HuH-7 (cell line): ENCODE results near the gene NYAP2.

Experiments used
- DNase-seq: peaks from one replicate; pipeline ENCODE4 v3.0.0; 2011; ENCODE audit warnings: low spot score

NYAP2 gene

DNA sequence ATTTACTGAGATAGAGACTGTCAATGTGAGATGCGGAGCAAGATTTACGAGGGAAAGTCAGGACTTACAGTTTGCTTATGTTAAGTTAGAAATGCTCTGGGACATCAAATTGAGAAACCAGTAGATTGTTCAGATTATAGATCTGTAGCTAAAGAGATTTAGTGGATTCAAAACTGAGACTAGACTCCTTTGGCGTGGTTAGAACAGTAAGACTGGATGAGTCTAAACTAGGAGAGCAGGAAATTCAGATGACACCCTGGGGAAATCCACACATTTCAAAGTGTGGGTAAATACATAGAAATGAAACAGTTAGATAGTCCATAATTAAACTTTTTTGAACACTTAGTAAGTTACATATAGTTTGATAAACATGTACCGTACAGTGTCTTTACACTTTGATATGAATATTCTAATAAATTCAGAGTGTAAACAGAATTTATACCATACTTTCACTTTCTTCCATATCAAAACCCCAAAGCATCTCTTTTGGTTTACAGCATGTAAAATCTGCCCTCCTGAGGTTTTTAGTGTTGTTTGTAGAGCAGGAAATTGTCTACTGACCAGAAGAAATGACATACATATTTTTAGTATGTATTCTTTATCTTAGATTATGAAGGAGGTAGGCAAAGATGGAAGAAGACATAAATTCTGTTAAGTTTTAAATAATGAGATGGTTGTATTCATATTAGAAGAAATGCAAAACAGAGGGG lies 231.5 kb downstream of the NYAP2 start:
- no peak for DNase-seq

DNA sequence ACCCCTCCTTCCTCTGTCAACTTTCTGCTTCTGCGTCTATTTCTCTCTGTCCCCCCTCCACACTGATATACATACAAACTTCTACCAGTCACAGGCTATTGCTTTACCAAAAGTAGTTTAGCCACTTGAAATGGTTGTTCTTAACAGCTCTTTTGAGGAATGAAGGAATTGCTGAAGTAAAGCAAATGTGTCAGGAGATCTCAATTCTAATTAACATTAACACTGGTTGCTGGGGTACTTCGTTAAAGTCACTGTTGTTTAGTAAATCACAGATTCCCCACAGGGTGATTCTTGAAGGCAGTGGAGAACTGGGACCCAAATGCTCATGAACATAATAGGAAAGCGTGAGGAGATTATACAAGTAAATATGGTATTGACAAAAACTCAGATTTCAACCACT lies 232.8 kb downstream of the NYAP2 start:
- no peak for DNase-seq

DNA sequence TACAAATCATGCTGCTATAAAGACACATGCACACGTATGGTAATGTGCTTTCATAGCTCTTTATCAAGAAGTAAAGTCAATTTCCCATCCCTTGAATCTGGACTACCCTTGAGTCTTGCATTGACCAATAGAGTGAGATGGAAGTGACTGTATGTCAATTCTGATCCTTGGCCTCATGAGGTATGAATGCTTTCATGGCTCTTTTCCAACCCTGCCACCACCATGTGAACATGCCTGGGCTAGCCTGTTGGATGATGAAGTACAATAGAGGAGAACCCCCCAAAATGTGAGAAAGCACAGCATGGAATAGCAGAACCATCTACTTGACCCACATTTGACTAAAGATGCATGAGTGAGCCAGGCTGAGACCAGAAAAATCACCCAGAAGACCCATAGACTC lies 237.0 kb downstream of the NYAP2 start:
- no peak for DNase-seq

DNA sequence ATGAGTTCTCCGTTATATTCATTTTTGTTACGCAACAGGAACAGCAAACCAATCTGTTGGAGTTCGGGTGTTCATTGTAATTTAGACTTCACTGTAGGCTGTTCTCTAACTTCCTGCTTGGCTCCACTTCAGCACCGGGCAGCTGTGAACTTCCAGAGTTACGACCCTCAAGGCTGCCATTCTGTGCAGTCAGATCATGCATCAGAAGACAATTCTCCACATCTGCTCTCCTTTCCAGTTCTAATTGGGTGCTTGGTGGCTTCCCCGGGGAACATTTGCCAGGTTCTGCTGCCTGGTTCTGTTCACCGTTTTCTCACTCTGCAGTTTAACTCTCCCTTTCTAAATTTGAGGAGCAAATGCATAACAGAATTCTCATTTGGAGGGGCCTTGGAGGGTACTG lies 237.7 kb downstream of the NYAP2 start:
- DNase-seq = no peak

DNA sequence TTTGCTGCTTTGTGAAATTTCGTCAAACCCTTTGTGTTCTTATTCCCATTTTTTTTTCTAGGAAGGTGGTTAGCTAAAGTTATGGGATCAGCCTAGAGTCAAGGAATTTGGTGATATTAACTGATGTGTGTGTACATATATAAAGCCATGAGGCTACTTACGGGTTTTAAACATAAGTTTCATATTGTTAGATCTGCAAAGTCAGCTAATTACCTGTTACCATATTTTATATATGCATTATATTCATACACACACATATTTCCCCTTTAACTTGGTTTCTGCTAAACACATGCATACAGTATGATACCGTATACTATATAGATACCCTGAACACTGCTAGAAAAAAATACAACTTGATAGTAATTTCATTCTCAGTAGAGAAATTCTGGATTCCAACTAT lies 241.0 kb downstream of the NYAP2 start:
- DNase-seq = no peak

DNA sequence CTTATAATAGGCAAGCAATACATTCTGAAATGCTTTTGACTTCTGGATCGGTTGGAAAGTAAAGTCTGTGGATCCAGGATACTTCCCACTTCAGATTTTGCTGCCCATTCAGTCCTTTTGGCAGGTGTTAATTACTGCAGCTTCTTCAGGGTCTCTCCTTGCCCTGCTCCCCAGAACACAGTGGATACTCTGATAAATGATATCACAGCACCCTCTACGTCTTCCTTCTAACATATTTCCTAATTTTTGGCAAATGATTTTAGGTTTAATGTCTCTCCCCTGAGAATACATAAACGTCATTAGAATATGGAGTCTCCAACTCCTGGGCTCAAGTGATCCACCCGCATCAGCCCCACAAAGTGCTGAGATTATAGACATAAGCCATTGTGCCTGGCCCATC lies 249.8 kb downstream of the NYAP2 start:
- DNase-seq = no peak

DNA sequence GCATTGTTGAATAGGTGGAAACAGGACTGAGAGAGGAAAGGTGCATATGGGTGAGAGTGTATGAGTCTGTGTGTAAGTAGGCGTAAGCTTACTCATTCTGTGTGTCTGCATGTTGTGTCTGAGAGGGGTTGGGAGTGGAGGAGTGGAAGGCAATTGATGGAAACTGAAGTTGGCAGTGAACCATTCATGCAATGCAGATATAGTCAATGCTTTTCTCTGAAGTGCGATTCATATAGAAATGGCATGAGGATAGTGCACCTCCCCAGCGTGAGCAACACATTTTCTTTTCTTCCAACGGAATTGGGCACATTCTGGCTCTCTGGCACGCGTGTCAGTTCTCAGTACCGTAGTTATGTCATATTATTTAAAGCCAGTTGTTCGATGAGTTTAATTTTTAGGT lies 250.5 kb downstream of the NYAP2 start:
- no peak for DNase-seq

DNA sequence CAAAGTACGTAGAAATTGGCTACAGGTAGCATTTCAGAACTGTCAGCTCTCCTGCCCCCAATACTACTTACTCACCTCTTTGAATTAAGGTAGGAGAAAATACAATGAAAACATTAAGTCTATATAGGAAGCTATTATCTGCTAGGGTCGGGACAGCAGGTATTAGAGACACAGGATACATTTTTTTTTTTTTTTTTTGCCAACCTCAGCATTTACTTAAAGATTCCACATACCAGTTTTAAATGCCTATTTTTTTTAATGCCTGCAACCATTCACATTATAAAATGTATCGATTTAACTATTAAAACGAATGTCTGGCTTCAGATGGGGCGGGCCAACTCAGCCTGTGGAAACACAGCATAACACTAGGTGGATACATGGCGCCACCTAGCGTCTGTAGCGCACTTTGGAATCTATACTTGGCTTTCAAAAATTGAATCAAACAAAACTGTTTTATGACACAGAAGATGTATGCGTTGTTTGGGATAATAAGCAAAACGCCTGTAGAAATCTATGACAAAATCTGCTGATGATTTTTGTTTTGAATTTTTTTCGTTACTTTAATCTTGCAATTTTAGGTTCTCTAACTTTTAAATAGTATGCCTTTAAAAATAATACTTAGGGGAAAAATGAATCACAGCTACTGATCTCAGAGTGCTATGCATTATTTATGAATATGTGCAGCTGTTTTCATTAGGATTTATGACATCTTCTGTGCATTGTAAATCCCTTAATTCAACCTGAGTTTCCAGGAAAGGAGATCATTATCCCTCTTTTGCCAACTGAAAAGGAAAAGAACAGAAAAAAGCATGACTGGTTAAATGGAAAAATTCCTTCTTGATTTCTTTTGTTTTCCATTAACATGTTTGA lies 261.0 kb downstream of the NYAP2 start:
- DNase-seq = peak; percentile 28

DNA sequence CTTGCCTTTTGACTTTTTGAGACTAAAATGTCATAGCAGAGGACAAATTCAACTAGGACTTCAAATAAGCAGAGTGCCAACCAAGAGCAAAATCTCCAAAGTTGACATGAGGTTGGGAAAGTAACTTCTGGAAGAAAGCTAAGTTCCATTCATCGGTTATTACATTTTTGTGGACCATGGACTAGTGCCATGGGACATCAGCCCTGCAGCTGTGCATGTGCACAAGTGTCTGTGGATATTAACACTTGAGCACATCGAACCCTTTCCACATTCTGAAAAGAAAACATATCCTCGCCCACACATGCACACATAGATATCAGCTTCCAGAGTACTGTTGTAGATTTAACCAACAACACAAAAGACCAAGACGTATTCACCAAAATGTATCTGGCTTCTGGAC lies 262.6 kb downstream of the NYAP2 start:
- no peak for DNase-seq

DNA sequence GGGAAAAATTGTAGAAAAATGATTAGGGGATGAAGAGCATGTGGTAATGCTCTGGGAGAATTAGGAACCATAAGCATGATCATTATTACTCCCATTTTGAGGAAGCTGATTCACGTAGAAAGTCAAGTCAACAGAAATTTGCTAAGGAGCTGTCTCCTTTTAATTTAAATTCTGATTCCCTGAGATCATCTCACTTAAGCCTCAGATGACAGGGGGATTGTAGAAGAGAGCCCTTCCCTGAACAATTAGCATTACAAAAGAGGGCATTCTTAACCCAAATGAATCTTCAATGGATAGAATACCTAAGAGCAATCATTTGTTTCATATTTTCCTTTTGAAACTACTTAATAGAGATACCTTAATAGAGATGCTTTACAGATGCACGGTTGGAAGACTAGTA lies 267.9 kb downstream of the NYAP2 start:
- no peak for DNase-seq

DNA sequence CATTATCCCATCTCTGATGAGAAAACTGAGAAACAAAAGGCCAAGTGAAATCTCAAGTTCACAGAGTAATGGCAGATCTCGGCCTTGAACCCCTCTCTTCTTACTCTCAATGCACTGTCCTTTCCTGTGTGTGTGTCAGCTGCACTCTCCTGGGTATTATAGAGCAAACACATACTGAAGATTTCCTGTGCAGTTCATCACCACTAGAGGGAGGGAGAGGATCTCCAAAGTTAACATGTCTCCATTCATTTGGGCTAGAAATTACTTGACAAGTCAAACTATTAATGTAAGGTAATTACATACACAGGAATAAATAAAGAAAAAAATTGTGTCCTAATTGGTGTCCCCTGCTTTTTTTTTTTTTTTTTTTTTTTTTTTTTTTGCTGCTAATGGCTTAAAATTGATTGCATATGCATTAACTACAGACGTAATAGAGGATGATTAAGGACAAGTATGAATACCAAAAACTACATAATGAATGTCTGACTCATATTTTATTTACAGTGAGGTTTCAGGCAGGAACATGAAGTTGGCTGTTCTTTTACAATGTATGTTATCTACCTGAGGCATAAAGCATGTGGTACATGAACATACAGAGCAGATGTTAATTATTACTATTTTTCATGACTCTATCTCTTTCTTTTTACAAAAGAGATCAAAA lies 269.2 kb downstream of the NYAP2 start:
- DNase-seq = peak; percentile 23

DNA sequence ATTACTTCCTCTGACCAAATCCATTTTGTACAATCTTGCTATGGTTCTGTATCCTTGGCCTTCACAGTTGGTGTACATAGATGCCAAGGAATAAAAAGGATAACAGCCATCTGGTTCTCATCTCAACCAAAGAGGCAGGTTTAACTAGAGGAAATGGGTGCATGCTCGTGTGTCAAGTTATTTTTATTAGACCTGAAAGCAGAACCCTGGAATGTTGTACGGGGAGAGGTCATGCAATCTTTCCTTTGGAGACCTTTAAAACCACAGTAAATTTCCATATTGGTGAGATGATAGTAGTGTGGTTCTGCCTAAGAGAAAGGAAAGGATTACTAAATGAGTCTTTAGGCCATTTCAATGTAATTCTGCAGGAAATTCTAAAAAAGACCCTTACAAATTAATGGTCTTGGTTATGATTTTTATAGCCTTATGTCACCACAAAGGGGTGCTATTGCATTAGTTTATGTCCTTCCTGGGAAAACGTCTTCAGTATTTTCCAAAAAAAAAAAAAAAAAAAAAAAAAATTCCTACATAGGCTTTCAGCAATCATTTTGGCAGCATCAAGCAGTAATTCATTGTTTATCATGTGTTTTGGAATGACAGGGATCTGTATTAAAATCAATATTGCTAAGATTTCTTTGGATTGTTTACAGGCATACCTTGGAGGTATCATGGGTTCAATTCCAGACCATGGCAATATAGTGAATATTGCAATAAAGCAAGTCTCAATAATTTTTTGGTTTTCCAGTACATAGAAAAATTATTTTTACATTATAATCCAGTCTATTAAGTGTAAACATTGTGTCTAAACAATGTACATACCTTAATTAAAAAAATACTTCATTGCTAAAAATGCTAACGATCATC lies 270.8 kb downstream of the NYAP2 start:
- no peak for DNase-seq

DNA sequence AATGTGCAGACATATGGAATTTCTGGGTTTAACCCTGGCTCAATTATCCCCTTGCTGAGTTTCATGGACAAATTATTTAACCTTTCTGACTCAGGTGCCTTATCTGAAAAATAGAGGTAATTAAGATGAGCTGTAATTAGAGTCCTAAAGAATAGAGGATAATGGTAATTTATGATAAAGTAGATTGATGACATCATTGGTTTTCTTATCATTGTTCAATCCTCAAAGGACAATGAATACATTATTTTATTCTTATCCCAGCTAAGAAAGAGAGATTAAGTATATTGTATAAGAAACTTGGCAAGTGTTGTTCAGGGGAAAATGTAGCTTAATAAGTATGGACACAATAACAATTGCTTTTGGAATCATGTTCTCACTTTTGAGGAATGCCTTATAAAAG lies 279.3 kb downstream of the NYAP2 start:
- DNase-seq = no peak

DNA sequence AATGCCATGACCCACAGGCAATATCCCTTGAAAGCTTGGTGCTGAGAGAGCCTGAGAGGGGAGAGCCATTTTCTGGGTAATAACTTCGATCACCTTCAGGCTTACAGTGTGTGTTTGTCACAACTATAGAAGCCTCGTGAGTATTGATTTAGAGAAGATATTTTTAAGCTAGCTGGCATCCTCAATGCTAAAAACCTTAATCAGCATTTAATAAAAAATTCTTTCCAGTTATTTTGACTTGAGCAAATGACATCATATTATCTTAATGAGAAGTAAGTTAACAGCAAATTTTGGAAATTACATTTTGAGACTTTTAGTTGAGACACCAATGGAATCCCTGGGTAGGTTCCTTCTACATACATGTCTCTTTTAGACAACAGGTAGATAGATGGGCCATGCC lies 283.7 kb downstream of the NYAP2 start:
- no peak for DNase-seq

DNA sequence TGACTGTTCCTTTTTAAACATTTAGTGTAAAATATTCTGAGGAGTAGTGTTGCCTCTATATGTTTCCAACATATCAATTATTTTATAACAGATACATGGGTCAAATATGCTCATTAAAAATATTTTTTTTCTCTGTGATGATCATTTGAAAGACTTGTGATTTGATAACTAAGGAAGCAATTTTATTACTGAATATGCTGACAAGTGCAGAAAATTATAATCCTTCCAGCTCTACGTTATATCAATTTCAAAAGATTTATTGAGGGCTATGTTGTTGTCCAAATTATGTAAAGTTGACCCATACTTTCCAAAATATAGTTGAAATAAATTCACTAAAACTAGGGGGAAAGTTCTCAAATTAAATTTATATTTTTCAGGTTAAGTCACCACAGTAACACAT lies 290.6 kb downstream of the NYAP2 start:
- DNase-seq = no peak

DNA sequence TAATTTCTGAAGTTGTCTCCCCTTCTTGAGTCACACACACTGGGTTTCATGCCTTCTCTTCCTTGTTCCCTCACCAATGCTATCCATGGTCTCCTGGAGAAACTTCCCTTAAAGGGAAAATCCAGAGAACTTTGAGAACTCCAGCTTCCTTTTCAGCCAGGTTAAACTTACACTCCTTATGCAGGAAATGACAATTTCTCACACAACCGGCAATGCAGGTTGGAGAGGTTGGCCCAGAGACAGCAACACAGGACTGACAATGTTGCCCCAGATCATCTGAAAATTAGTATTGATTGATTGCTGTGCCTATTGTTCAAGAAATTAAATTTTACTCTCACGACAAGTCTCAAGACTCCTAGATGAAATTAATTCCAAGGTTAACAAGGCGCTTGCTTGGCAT lies 292.2 kb downstream of the NYAP2 start:
- no peak for DNase-seq

DNA sequence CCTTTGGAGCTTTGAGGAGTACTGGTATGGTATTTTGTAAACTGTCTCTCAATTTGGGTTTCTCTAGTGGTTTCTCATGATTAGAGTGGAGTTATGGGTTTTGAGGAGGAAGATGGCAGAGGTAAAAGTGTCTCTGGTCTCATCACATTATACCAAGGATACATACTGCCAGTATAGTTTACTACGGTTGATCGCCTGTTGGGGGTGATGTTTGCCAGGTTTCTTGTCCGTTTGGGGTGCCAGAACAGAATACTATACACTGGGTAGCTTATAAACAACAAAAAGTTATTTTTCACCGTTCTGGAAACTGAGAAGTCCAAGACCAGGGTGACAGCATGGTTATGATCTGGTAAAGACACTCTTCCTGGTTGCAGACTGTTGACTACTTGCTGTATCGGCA lies 293.7 kb downstream of the NYAP2 start:
- no peak for DNase-seq

DNA sequence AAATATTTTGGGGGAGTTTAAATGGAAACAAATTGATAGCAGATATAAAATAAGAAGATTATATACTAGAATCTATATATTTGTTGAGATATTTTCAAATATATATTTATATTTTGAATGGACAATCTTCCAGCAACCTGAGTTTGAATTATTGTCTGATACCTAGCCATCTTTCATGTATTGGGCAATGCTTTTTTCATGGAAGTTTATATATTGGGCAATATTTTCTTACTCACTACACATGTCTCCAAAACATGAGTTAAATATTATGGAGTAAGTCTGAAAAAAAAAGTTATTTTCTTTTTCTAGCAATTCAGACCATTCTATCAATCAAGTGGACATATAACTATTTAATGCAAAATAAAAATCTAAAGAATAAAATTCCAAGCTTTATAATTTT lies 295.2 kb downstream of the NYAP2 start:
- DNase-seq = no peak

DNA sequence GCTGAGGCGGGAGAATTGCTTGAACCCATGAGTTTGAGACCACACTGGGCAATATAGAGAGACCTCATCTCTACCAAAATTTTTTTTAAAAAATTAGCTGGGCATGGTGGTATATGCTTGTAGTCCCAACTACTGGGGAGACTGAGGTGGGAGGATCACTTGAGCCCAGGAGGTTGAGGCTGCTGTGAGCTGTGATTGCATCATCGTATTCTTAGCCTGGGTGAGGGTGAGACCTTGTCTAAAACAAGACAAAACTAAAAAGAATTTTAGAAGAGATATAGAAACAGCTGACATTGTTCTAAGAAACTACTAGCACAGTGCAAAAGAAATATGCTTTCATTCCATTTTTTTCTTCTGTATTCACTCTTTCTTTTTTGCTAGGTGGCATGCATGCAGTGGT lies 298.4 kb downstream of the NYAP2 start:
- no peak for DNase-seq
